Spleen (tissue), 7 donors: ENCODE measurements around the gene PRDM16.

Source experiments
- POLR2A ChIP-seq, 3 donors: fragments of 450-650 bp; IDR thresholded peaks; one replicate each; pipeline ENCODE4 v1.5.1; 2017; ENCODE audit warnings: antibody characterized with exemption in 3 of 3, mild to moderate bottlenecking in 1 of 3
- POLR2AphosphoS5 ChIP-seq, 3 donors: sonication (generic); formaldehyde crosslinking; IDR thresholded peaks; one replicate each; pipeline ENCODE4 v1.5.1; 2017; ENCODE audit warnings: antibody characterized with exemption in 3 of 3
- TF ChIP-seq, protein P1 (sequence below), 11 experiments: fragments of 200-600 bp in 7 of 11; fragments of 450-650 bp in 4 of 11; sonication (generic) in 4 of 11; IDR thresholded peaks in 8 of 11; conservative IDR thresholded peaks in 3 of 11; 1 replicate in 7 of 11; 2 replicates in 4 of 11; pipeline versions ENCODE4 v1.4.0 to v1.8.0; 2016 to 2021; ENCODE audit warnings: antibody characterized with exemption in 11 of 11, inconsistent platforms in 4 of 11, mild to moderate bottlenecking in 1 of 11
- donor health status: DM: no; HTN: no; CAD: no; lungs with moderate emphysema.
- donor health status: DM: no; HTN: no; CAD: no.
- donor health status: DM: no; HTN: no; CAD: no.

DNA sequence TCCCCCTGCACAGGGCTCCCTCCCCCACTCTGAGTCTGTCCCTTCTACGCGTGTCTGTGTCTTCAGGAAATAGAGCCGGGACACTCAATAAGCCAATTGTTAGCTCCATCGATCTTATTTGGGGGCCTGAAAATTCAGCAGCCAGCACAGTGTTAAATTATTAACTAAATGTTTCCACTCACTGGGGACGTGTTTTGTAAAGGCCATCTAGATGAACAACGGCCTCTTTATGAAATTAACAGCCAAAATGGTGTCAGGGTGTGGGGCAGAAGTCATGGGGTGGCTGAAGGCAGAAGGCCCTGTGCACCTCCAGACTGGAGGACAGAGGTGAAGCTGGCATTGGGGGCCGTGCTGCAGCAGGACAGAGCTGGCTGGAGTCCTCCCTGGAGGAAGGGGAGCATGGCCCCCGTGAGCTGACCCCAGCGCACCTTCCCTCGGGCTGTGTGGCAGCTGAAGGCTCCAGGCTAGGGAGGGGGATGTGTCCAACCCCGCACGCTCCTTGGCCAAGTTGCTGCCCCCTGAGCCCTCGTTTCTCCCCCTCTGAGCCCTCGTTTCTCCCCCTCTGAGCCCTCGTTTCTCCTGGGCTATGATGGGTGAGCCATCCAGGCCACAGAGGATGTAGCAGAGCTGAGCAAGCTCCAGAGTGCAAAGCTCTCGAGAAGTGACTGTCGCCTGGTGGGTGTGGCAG, 271.7 kb downstream of the PRDM16 start:
- TF ChIP-seq POLR2A (IDR thresholded peaks at IDR 0.05) (no peak), POLR2AphosphoS5 (IDR thresholded peaks at IDR 0.05) (no peak)
- TF ChIP-seq, protein P1, sequence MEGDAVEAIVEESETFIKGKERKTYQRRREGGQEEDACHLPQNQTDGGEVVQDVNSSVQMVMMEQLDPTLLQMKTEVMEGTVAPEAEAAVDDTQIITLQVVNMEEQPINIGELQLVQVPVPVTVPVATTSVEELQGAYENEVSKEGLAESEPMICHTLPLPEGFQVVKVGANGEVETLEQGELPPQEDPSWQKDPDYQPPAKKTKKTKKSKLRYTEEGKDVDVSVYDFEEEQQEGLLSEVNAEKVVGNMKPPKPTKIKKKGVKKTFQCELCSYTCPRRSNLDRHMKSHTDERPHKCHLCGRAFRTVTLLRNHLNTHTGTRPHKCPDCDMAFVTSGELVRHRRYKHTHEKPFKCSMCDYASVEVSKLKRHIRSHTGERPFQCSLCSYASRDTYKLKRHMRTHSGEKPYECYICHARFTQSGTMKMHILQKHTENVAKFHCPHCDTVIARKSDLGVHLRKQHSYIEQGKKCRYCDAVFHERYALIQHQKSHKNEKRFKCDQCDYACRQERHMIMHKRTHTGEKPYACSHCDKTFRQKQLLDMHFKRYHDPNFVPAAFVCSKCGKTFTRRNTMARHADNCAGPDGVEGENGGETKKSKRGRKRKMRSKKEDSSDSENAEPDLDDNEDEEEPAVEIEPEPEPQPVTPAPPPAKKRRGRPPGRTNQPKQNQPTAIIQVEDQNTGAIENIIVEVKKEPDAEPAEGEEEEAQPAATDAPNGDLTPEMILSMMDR (IDR thresholded peaks at IDR 0.05 in 8 of 11, conservative IDR thresholded peaks at IDR 0.05 in 3 of 11) = no peak
